ENCODE results near the gene CCDC88C. TPM values are rescaled to one million over a fixed set of nuclear protein-coding genes. Genes with fewer than 3 reads are reported as not detected.

CCDC88C gene
- total RNA-seq, 1 donor from 2014 or later, result 8.4 TPM

DNA sequence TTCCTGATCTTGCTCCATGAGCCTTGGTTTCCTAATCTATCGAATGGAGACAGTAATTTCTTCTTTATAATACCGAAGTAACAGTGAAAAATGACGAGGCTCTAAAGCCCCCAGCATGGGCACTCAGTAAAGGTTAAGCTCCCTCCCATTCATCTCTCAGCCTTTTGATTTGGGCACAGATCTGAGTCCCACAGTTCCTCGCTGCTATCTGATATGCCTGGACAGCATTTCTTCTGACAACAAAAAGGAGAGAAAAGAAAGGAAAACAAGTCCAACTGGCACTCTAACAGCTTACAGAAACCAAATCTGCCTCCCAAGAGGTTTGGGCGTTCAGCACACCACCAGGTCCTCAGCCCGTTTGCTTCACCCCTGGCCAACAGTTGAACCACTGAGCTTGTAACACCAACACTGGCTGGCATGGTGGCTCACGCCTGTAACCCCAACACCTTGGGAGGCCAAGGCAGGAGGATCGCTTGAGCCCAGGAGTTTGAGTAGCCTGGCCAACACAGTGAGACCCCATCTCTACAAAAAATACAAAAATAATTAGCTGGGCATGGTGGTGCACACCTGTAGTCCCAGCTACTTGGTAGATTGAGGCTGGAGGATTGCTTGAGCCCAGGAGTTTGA is 19.5 kb downstream of the CCDC88C start:
- DNase-seq (ENCODE audit: low spot score), result no peak

DNA sequence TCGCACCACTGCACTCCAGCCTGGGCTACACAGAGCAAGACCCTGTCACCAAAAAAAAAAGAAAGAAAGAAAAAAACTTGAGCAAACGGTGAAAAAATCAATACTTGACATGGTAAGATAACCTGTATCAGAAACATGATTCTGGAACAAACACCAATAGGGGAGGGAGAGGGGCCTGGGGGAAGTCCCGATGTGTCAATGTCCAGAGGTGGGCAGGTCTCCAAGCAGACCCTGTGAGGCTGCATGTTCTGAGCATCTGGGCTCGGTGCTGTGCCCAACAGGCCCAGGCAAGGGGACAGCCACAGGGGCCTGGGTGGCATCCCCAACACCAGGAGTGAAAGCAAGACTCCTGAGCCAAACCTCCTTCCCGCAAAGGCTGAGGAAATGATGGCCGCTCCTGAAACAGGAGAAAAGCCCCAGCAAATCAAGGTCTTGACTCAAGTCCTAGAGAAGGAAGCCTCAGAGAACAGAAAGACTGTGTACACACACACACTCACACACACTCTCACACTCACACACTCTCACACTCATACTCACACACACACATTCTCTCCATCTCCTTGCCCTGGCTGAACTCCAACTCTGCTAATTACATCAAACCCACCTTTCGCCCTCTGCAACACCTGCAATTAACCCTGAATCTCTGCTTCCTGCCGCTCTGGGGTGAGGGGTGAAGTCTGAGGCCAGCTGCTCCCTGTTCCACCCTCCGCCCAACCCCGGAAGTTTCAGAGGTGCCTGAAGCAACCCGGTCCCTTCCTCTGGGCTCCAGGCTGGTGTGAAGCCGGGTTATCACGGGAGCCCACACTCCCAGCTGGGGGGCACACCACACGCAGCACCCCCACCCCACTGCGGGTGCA is 20.4 kb downstream of the CCDC88C start:
- no peak for DNase-seq (ENCODE audit: low spot score)

DNA sequence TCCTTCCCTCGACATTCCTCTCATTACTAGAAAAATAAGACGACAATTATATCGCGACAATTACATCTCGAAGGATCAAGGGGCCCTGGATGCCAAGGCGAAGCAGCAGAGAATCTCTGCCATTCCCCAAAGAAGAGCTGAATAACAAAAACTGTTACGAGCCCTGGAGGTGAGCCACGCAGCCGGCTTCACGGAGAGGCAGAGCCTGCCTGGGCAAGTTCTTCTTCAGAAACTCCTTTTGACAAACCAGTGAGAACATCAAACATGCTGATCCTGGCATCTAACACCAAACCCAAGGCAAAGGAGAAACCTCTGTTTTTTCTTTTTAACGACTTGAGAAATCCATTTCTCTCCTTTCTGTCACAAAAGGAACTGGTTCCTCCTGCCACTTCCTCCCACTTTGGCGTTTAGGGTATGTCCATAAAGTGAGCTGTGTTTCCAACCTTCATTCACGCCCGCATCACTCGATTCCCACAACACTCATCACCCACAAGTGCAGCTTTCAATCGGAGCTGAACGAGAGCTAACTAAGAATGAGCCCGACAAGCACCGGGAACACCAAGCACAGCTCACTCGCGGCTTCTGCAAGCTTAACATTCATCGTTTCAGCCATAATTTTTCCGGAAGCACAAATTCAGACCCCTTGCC is 21.5 kb downstream of the CCDC88C start:
- peak; percentile 70 for DNase-seq (ENCODE audit: low spot score)

DNA sequence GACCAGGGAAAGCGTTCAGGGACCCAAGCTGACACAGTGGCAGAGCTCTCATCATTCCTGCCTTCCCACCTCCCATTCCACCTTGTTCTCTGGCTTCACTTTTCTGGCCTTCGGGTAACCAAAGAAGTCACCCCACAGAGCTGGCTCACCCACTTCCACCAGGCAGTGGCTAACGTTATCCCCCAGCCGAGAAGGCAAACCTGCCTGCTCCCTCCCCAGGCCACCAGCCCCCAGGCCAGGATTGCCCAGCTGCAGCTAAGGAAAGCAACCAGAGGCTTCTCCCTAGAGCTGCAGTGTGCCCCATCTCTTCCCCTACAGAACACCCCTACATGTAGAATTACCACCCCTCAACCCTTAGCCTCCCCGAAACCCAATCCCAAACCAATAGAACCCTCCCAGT is 22.2 kb downstream of the CCDC88C start:
- no peak for DNase-seq (ENCODE audit: low spot score)

DNA sequence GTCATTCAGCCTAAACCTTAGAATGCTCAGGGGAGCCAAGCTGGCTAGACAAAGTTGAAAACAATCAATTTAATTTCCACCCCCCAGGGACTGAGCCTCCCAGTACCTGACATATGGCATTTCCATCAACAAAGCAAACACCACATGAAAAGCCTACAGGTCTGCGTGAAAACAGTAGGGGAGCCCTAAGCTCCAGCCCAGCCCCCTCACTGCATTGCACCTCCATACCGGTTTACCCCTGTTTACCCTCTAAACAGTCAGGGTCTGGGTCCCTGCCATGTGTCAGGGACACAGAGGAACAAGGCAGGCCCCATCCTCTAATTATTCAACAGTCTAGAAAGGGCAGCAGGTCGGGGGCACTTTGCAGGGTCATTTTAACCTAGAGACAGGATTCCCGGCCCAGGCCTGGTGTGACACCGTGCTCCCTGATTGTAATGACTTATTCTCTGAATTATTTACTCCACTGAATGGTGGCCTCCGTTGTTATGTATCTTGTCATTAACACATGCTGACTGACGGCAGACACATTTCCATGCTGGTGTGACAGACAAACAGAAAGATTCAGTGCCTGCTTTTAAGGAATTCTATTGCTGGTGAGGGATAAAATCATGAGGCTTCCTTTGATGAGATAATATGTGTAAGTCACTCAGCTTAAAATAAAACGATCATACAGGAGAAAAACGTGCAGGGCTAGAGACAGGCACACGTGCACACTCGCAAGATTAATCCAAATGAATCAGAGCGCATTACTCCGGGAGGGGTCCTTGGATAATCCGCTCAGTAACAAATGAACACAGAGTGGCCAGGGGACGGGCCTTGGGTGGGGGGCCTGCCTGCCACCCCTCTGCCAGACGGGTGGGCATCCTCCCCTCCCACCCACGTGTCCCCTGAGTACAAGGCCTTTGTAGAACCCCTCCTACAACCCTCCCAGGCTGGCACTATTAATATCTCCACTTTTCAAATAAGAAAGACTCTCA is 23.2 kb downstream of the CCDC88C start:
- DNase-seq (ENCODE audit: low spot score), result no peak

DNA sequence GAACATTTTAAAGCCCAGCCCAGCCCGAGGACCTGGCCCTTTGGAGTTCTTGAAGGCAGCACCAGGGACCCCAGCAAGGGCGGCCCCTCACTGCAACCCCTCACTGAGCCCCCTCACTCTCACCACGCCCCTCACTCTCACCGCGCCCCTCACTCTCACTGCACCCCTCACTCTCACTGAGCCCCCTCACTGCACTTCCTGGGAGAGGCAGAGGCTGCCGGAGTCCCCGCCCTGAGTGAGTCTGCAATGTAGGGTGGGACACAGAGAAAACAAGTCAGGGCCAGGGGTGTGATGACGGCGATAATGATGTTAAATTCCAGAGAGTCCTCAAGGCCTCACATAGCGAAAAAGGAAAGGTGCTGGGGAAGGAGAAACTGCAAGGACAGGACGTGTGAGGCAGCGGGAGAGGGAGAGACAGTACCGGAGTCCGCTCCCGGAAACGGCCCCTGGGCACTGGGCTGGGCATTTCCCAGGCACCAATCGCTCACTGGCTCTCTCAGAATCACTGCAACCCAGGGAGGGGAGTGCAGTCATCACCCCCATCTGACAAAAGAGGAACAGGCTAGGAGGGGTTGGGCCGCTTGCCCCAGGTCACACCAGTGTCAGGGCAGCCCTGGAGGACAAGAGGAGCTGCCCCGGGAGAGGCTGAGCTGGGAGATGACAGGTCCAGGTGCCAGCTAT is 24.9 kb downstream of the CCDC88C start:
- peak; percentile 67 for DNase-seq (ENCODE audit: low spot score)

DNA sequence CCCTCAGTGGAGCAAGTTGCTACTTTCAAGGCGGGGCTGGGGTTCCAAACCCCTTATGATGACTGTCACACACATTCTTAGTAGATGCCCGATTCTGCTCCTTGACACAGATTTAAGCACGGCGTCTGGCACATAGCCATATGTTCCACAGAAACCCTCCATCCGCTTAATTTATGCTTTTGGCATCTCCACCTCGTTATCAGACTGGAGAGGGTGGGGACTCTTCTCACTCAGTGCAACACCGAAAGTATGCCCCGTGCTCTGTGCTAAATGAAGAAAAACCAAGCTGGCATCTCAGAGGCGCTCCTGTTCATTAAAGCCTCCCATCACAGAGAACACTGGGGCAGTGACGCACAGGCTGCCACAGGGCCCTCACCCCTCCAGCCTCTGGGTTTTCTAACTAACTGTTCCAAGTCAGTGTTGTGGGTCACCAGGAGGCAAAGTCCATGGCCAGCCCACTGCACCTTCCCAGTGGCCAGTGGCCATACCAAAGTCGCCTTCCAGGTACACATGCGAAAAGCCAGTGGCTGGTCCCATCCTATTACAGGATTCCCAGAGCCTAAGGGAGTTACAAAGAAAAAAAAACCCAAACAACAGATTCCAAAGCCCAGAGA is 27.3 kb downstream of the CCDC88C start:
- DNase-seq (ENCODE audit: low spot score), result peak; percentile 61

DNA sequence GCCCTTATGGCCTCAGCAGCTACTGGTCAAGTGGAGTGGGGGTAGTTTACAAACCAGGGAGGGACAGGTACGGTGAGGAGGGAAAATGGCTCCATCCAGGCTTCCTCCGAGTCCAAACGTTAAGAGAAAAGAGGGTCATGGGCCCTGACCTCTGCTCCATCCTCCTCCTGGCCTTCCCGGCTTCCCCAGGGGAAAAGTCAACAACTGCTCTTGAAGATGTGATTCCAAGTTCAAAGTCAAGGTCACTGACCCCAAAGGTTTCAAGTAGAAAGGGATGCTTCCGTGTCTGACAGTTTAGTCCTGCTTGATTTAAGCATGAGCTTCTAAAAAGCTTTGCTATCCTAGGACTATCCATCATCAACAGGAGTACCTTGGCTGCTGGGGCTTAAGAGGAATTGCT is 28.5 kb downstream of the CCDC88C start:
- DNase-seq (ENCODE audit: low spot score), result no peak

DNA sequence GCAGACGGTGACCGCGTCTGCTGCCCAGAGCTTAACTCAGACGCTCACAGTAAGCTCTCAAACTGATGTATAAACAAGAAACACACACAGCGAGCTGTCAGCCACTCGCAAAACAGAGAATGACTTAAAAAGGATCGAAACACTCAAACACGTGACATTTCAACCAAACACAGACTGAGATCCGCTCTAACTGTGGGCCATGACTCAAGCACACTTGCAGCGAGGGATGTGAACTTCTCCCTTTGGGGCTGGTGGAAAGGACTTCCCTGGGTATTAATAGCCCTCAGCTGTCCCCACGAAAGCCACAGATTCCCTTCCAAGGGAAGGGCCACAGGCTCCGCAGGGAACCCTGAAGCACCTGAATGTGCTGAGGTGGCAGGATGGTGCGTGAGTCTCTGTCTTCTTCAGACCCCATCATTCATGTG is 29.1 kb downstream of the CCDC88C start:
- DNase-seq (ENCODE audit: low spot score), result peak; percentile 70

DNA sequence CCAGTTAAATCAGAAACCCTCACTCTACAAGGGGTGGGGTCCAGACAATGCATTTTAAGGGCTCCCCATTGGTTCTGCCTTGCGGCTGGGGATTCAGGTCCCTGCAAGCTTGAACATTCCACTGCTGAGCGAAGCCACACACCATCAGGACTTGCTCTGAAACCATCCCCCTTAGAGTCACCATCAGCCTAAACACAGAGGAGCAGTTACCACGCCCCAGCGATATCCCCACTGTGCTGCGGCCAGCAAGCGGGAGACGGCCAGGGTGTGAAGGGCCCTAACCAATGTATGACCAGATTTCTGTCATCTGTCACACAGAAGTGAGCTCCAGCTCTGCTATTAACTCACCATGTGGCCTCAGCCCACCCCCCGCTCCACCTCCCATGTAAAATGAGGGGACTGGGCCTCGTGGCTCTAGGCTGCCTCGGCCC is 29.7 kb downstream of the CCDC88C start:
- no peak for DNase-seq (ENCODE audit: low spot score)

DNA sequence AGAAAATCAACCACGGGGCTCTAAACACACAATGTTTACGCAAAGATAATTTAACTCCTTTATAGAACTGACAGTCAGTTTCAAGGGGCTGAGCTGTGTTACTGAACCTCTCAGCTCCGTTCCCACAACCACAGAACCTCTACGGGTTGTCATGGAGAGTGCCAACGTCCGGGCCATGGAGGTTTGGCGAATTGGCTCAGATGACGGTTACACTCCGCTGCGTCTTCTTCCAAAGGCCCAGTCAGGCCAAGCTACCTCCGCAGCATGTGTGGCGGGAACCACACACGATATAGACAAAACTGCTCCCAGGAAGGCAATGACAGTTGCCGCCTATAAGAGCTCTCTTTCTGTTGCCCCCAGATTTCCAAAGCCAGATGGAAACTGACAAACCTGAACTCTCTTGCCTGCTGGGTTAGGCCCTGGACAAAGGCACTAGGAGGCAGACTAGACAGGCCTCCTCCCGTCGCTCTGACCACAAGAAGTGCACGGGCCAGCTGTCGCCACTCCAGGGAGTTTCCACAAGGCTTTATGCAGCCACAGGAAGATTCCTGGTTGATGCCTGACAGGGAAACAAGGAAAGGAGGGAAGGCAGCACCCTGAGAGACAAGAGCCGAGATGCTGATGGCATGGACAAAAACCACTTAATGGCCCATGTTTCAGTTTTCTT is 30.3 kb downstream of the CCDC88C start:
- no peak for DNase-seq (ENCODE audit: low spot score)

DNA sequence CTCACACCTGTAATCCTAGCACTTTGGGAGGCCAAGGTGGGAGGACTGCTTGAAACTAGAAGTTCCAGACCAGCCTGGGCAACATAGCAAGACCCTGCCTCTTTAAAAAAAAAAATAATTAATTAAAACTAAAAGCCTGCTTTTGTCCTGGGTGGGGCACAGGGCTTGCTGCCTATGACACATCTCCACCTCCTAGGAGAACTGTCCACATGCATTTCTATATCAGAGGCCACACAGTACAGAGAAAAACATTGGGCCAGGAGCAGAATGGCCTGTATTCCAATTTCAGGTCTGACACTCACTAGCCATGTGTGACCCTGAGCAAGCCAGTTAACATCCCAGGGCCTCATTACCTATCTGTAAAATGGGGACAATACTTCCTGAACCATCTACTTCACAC is 31.9 kb downstream of the CCDC88C start:
- DNase-seq (ENCODE audit: low spot score), result no peak

DNA sequence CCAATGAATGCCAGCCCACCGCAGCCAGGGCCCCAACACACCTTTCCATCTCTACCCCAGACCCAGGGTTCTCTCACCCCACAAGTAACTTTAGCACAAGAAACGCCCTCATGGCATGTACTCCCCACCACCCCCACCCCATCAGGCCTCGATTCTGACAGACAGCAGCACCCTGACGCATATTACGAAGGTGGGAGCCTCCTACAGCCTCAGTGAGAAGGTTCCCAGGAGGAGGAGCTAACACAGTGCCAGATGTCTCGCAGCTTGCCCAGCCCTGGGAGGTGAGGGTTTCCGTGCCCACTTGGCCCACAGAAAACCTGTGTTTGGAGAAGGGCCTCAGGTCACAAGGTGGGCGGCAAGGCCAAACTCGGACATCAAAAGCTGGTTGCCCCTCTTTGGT is 32.4 kb downstream of the CCDC88C start:
- no peak for DNase-seq (ENCODE audit: low spot score)

DNA sequence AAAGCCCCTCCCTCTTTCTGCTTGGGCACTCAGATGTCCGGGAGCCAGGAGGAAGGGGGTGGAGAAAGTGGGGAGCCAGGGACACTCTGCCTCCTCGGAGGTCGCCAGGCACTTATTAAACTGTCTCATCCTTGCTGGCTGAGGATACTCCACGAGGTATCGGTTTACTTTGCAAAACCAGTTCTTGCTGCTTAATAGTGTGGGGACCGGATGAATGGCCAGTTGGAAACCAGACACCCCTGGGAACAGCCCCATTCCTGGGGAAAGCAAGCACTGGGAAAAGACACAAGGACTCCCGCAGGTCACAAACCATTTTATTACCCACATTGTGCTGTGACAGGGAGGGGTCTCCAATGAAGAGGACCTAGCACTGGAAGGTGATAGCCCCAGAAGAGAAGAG is 34.2 kb downstream of the CCDC88C start:
- DNase-seq (ENCODE audit: low spot score), result no peak

DNA sequence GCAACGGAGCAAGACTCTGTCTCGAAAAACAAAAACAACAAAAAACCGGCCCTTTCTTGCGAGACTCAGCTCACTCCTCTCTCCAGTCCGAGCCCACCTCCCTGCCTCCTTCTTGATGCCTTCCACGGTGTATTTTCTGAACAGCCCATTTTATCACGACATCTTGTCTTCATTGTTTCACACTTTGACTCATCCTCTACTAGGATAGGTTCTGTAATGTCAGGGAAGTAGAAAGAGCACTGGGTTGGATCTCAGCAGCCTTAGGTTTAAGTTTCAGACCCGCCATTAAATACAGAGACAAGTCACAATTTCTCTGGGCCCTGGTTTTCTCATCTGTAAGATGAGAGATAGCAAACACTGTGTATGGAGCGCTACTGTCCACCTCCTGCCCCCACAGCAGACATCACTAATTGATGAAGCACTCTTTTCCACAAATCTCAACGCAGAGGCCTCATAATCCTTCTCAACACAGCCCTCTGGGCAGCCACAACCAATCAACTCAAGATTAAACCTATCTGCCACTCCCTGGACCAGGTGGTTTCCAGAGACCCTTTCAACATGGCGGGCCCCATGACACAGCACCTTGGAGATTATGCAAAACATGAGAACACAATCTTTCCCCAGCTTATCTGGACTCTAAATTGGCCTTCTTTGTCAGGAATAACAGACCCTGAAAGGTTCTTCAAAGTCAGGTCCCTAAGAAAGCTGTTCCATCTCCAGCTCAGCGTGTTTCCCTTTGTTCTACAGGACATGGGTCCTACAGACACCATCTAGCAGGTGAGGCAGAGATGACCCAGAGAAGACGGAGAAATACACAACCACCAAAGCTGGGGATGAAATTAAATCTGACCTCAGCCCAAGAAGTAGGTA is 35.6 kb downstream of the CCDC88C start:
- no peak for DNase-seq (ENCODE audit: low spot score)

DNA sequence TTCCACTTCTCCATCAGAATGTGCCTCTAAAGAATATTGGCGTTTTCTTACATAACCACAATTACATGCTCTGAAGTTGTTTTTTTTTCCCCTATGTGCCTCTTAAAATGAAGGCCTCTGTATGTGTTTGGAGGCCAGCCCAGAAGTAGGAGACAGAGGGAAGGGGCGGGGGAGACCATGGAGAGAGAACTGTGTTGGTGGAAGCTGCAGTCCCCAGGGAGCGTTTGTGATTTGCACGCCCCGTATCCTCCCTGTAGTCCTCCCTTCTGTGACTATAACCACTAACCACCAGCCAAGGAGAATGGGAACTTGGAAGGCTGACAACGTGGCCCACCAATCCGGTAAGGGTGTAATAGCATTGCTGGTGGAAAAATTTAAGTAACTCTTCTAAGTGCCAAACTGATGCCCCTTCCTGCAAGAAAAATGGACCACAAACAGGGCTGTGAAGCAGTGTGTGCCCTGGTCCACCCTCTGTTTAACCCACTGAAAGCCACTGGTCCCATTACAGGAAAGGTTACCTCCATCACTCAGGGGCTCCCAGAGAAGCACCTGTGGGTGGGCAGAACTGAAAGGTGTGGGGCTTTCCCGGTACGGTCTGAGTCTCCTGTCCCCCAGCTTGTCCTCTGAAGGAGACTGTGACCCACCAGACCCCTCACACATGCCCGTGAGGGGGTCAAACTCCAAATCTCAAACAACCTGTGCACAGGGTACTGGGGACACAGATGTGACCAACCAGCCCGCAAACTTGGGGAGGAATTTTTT is 36.8 kb downstream of the CCDC88C start:
- DNase-seq (ENCODE audit: low spot score), result peak; percentile 86

DNA sequence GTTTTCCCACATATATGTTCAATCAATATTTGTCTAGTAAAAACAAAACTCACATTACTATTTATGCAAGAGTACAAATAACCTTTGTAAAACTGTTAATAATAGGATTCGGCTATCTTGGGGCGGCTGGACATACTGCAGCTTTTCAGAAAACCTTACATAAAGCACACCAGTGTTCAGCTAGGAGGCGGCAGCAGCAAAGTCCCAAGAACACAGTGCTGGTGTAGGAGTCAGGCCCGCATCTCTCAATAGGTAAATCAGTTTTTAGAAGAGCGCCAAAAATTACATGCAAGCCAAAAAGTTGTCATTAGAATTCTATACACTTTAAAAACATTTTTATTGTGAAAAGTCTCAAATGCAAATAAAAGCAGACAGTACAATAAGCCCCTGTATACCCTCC is 37.5 kb downstream of the CCDC88C start:
- no peak for DNase-seq (ENCODE audit: low spot score)

DNA sequence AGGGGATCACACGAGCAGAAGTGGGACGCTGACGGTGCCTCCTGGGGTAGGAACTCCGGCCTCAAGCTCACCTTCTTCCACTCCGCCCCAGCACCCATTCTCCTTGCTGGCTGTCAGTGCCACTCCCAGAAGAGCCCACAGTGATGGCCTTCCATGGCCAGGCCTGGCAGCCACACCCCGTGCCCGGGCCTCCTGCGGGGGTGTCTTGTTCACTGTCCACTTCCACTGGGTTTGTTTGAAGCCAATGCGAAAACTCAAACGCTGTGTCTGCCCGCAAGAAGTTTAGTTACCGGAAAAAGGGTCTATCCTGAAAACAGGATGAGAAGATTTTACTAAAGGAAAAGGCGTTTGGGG is 38.1 kb downstream of the CCDC88C start:
- DNase-seq (ENCODE audit: low spot score), result no peak

All from umbilical cord (tissue), 2 donors.